GM23248 (cell line): Measurements from ENCODE around the gene SUSD6.

Experiments used
- EZH2 ChIP-seq: fragments of 200-600 bp; sonication (generic); IDR thresholded peaks from 2 replicates; pipeline ENCODE4 v1.6.1; 2018; ENCODE audit warnings: antibody characterized with exemption, mild to moderate bottlenecking; ENCODE audit not compliant: insufficient read depth, poor library complexity, severe bottlenecking
- EZH2phosphoT487 ChIP-seq: fragments of 200-600 bp; sonication (generic); IDR thresholded peaks from 2 replicates; pipeline ENCODE4 v1.6.1; 2018; ENCODE audit warnings: antibody characterized with exemption, moderate library complexity, mild to moderate bottlenecking, low read depth; ENCODE audit not compliant: insufficient read depth

DNA sequence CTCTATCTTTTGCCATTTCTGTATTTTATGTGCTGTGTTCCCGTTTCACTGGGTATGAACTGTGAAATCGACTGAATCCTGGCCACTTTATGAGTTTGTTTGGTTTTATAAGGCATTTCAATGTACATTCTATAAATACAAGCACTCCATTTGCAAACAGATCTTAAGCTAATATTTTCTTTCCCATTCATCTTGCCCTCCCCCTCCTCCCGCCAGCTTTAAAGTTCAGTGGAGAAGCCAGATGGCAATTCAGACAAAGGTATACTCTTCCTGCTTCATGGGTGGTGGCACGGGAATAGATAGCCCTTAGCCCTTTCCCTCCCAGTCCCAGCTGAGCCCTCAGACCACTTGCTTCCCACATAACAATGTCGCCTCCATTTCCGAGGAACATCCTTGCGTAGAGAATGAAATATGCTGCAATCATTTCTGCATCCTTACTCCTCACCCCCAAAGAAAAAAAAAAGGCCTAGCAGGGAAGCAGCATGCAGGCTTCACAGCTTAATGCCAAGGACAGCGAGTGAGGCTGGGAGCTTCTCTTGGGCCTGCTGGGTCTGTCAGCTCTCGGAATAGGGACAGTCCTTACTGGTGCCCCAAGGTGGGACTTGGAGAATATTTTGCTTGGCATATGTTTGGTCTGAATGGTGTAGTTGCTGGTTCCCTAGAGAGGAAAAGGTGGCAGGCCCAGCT, 102.7 kb downstream of the SUSD6 start:
- TF ChIP-seq EZH2phosphoT487 (no peak), EZH2 (no peak)
